ENCODE results near the gene PLCB1.

PLCB1 gene

GRCh38 chr20:8474027-8474668, 342.1 kb downstream of the PLCB1 start:
- DNase-seq (ENCODE audit: low read depth): no peak
- TF ChIP-seq CTCF (IDR thresholded peaks at IDR 0.05; ENCODE audit: control insufficient read depth, insufficient read depth, low read depth, low read length, missing control alignments): no peak
- H3K4me3 ChIP-seq (ENCODE audit: control insufficient read depth, low read depth, low read length): no peak overlapping the region

- TF ChIP-seq CTCF (IDR thresholded peaks at IDR 0.05; ENCODE audit: control insufficient read depth, insufficient read depth, low read depth, low read length, missing control alignments): no peak
- DNase-seq (ENCODE audit: low read depth): no peak
- H3K4me3 ChIP-seq (ENCODE audit: control insufficient read depth, low read depth, low read length): no peak overlapping the region
Observed at GRCh38 chr20:8476021-8476420, 344.0 kb downstream of the PLCB1 start.

GRCh38 chr20:8480597-8480996, 348.5 kb downstream of the PLCB1 start:
- no peak for TF ChIP-seq CTCF (IDR thresholded peaks at IDR 0.05; ENCODE audit: control insufficient read depth, insufficient read depth, low read depth, low read length, missing control alignments)
- no peak for DNase-seq (ENCODE audit: low read depth)
- no peak overlapping the region for H3K4me3 ChIP-seq (ENCODE audit: control insufficient read depth, low read depth, low read length)

- no peak overlapping the region for H3K4me3 ChIP-seq (ENCODE audit: control insufficient read depth, low read depth, low read length)
- TF ChIP-seq CTCF (IDR thresholded peaks at IDR 0.05; ENCODE audit: control insufficient read depth, insufficient read depth, low read depth, low read length, missing control alignments): no peak
- DNase-seq (ENCODE audit: low read depth): no peak
Observed at GRCh38 chr20:8487696-8488095, 355.6 kb downstream of the PLCB1 start.

GRCh38 chr20:8489094-8489883, 357.2 kb downstream of the PLCB1 start:
- TF ChIP-seq CTCF (IDR thresholded peaks at IDR 0.05; ENCODE audit: control insufficient read depth, insufficient read depth, low read depth, low read length, missing control alignments): no peak
- no peak overlapping the region for H3K4me3 ChIP-seq (ENCODE audit: control insufficient read depth, low read depth, low read length)
- DNase-seq (ENCODE audit: low read depth): no peak

GRCh38 chr20:8490076-8490830, 358.2 kb downstream of the PLCB1 start:
- H3K4me3 ChIP-seq (ENCODE audit: control insufficient read depth, low read depth, low read length): no peak overlapping the region
- TF ChIP-seq CTCF (IDR thresholded peaks at IDR 0.05; ENCODE audit: control insufficient read depth, insufficient read depth, low read depth, low read length, missing control alignments): no peak
- DNase-seq (ENCODE audit: low read depth): no peak

Data from AG09309 (cell line).